Measurements from ENCODE around the gene CARD14.

Gene CARD14

DNA sequence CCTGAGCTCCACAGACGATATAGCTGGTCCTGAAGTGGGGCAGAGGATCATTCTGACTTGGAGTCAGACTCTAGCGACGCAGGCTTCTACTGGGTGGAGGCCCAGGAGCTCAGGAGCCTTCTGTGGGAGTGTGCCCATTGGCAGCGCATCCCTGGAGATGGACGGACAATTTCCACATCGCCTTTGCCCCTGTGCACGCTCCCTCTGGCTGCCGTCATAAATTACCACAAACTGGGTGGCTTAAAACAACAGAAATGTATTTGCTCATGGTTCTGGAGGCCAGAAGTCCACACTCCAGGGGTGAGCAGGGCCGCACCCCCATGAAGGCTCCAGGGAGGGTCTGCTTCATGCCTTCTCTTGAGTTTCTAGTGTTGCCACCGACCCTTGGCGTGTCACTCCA is 6.9 kb downstream of the CARD14 start:
- no peak for DNase-seq (ENCODE audit: low spot score)
- no peak overlapping the region for H3K27ac ChIP-seq
- no peak overlapping the region for H3K4me3 ChIP-seq
- TF ChIP-seq, protein P1, sequence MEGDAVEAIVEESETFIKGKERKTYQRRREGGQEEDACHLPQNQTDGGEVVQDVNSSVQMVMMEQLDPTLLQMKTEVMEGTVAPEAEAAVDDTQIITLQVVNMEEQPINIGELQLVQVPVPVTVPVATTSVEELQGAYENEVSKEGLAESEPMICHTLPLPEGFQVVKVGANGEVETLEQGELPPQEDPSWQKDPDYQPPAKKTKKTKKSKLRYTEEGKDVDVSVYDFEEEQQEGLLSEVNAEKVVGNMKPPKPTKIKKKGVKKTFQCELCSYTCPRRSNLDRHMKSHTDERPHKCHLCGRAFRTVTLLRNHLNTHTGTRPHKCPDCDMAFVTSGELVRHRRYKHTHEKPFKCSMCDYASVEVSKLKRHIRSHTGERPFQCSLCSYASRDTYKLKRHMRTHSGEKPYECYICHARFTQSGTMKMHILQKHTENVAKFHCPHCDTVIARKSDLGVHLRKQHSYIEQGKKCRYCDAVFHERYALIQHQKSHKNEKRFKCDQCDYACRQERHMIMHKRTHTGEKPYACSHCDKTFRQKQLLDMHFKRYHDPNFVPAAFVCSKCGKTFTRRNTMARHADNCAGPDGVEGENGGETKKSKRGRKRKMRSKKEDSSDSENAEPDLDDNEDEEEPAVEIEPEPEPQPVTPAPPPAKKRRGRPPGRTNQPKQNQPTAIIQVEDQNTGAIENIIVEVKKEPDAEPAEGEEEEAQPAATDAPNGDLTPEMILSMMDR (IDR thresholded peaks at IDR 0.05), result no peak

DNA sequence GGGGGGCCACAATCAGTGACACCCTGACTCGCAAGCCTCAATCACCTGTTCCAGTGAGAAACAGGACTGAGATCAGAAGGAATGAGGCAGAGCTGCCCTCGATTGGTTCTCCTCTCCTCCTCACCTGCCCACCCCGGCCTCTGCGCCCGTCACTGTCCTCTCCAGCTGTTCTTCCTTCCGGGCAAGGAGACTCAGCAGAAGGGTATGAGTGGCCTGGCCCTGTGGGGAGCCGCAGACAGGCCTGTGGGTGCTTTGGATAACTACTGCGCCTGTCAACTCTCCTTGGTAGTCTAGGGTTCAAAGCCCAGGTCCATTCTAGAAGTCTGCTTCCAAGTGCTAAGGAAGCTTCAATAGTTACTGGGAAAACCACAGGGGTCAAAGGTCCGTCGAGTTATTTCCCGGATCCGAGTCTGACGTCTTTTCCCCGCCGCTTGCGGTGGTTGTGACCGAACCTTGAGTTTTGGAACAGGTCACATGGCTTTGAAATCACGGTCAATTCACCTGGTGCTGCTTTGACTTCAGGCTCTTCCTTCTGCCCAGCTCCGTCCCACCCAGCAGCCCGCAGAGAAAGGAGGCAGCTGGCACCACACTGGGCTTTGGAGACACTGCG is 8.3 kb downstream of the CARD14 start:
- TF ChIP-seq, protein P1 (IDR thresholded peaks at IDR 0.05), result no peak
- no peak for DNase-seq (ENCODE audit: low spot score)
- Histone ChIP-seq H3K4me3 (no peak overlapping the region), H3K27ac (no peak overlapping the region)

DNA sequence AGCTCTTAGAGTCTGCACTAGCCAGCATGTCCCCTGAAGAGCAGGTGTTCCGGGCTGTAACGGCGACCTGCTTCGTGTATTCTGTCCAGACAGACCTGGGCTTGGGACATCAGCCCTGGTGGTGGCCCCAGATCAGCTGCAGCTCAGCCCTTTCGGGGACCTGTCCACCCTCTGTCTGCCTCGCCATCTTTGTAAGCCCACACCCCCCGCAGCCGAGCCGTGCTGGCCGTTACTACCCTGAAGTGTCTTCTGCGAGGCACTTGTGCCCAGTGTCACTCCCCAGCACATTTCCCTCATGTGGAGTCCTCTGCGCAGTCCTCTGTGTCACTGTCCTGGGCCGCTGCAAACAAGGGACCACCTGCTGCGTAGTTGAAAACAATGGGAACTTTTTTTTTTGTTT is 10.4 kb downstream of the CARD14 start:
- no peak overlapping the region for H3K27ac ChIP-seq
- no peak for DNase-seq (ENCODE audit: low spot score)
- TF ChIP-seq, protein P1 (IDR thresholded peaks at IDR 0.05), result no peak

DNA sequence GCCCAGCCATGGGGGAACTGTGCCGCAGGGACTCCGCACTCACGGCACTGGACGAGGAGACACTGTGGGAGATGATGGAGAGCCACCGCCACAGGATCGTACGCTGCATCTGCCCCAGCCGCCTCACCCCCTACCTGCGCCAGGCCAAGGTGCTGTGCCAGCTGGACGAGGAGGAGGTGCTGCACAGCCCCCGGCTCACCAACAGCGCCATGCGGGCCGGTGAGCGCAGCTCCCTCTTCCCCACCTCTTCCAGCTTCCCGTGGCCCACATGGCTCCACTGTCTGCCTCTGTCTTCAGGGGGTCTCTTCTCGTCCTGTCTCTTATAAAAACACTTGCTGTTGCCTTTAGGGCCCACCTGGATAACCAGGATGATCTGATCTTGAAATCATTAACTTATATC is 11.6 kb downstream of the CARD14 start:
- TF ChIP-seq, protein P1 (IDR thresholded peaks at IDR 0.05), result no peak
- Histone ChIP-seq H3K4me3 (no peak overlapping the region), H3K27ac (no peak overlapping the region)
- DNase-seq (ENCODE audit: low spot score), result no peak

More for the DNA sequence above, 10.4 kb downstream of the CARD14 start:
- no peak overlapping the region for H3K4me3 ChIP-seq

DNA sequence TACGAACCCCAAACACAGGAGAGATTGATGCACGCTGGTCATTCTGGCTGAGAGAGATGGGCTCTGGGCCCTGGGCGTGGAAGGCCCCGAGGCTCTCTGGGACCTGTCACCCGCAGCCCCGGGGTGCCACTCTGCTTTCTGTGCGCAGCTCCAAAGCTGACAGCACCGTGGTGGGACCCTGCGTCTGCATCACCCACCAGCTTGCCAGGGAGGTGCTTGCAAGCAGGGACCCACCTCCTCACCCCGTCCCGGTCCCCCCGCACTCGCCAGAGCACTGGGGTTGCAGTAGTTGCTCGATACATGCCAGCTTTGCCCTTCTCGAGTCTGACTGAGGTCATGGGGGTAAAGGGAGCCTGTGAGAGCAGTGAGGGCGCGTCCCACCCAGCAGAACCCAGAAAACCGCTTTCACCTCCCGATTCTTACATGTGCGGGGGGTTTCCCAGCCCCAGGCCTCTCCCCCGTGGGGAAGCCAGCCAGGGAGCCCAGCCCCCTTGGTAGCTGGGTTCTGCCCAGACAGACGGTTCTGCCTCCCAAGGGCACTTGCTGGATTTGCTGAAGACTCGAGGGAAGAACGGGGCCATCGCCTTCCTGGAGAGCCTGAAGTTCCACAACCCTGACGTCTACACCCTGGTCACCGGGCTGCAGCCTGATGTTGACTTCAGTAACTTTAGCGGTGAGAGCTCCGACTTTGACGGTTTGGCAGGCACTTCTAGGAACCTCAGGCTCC is 12.5 kb downstream of the CARD14 start:
- no peak for DNase-seq (ENCODE audit: low spot score)
- TF ChIP-seq, protein P1 (IDR thresholded peaks at IDR 0.05), result no peak
- H3K4me3 ChIP-seq, result no peak overlapping the region
- no peak overlapping the region for H3K27ac ChIP-seq

DNA sequence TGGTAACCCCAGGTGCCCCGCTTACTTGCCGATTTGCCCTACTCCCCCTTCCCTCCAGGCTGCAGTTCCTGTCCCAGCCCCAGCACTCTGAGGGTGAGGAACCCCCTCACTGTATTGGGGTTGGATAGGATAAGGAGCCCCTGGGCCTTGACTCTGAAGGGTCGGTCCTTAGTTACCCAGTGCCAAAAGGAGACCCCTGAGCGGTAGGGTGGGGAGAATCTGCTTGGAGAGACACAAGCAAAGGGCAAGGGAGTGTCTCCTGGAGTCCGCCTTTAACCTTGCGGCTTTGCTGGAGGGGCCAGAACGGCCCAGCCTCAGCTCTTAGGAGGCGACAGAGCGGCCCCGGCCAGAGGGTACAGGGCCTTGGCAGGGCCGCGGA is 13.0 kb downstream of the CARD14 start:
- TF ChIP-seq, protein P1 (IDR thresholded peaks at IDR 0.05), result no peak
- H3K4me3 ChIP-seq, result no peak overlapping the region
- DNase-seq (ENCODE audit: low spot score), result no peak
- H3K27ac ChIP-seq, result no peak overlapping the region
